Vagina (tissue), 2 donors: Measurements from ENCODE around the gene ST8SIA5. TPM values are rescaled to one million over a fixed set of nuclear protein-coding genes. Genes with fewer than 3 reads are reported as not detected.

Experiments used
- DNase-seq, 2 donors: peaks; one replicate each; pipeline ENCODE4 v3.0.0-alpha.2; 2017; ENCODE audit errors: extremely low spot score in 2 of 2
- H3K27ac ChIP-seq: fragments of 200-600 bp; sonication (generic); one replicate; pipeline ENCODE4 v1.5.1; 2019
- H3K27me3 ChIP-seq: fragments of 200-600 bp; sonication (generic); one replicate; pipeline ENCODE4 v1.5.1; 2019
- H3K36me3 ChIP-seq, 2 donors: fragments of 200-600 bp; sonication (generic); one replicate each; pipeline ENCODE4 v1.5.1; 2017 to 2019
- H3K4me1 ChIP-seq: fragments of 200-600 bp; sonication (generic); one replicate; pipeline ENCODE4 v1.5.1; 2019
- H3K4me3 ChIP-seq, 2 donors: fragments of 200-600 bp; sonication (generic); 1 replicate in 1 of 2; 2 replicates in 1 of 2; pipeline ENCODE4 v1.5.1; 2016 to 2019
- H3K9me3 ChIP-seq: fragments of 200-600 bp; sonication (generic); one replicate; pipeline ENCODE4 v1.5.1; 2019
- POLR2A ChIP-seq, 2 donors: fragments of 450-650 bp; IDR thresholded peaks; one replicate each; pipeline ENCODE4 v1.6.1; 2017; ENCODE audit warnings: antibody characterized with exemption in 2 of 2, mild to moderate bottlenecking in 2 of 2, moderate library complexity in 2 of 2
- POLR2AphosphoS5 ChIP-seq, 2 donors: sonication (generic); formaldehyde crosslinking; IDR thresholded peaks; one replicate each; pipeline ENCODE4 v1.9.0; 2017; ENCODE audit warnings: antibody characterized with exemption in 2 of 2, mild to moderate bottlenecking in 2 of 2, low read depth in 1 of 2; ENCODE audit not compliant: insufficient read depth in 1 of 2
- intact Hi-C: fragments of 100-400 bp; cut with DNase I; formaldehyde crosslinking; loops from one replicate; pipeline ENCODE4 v1.15.1; 2023
- total RNA-seq: library from RNA; depleted of rRNA; stranded (reverse); fragments of >200 nt; gene quantifications from one replicate; pipeline ENCODE4 v1.2.3, GENCODE V29; 2016
- TF ChIP-seq, protein P1 (sequence below), 3 experiments: fragments of 450-650 bp in 2 of 3; fragments of 200-600 bp in 1 of 3; sonication (generic) in 1 of 3; IDR thresholded peaks; one replicate each; pipeline ENCODE4 v1.5.1; 2017 to 2019; ENCODE audit warnings: antibody characterized with exemption in 3 of 3, mild to moderate bottlenecking in 2 of 3, moderate library complexity in 2 of 3

Gene ST8SIA5
- total RNA-seq, 1 donor from 2014 or later: not detected

DNA sequence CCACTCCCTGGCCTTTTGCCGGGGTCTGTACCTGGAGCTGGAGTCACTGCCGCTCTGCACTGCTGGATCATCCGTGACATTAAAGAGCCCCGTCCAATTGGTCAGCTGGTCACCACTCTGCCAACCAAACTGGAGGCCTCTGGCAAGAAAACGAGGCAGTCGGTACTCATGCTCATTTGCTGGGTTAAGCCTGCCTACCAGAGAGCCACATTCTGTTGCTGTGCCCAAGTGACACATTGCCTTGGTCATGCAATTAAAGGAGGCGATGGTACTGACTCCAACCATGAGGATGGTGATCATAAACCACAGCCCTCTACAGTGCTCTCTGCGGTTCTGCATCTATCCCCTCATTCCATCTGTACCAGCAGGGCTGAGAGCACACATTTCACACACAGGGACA is 35.5 kb downstream of the ST8SIA5 start:
- intact Hi-C loops: no loop called here
- Histone ChIP-seq H3K4me1 (peaks cover 8% of the 10 kb centered on the region), H3K27me3 (no peaks in the 10 kb centered on the region), H3K4me3 (no peak overlapping the region), H3K9me3 (no peaks in the 10 kb centered on the region), H3K27ac (no peak overlapping the region), H3K36me3 (no peaks in the 10 kb centered on the region)
- TF ChIP-seq POLR2AphosphoS5 (IDR thresholded peaks at IDR 0.05; ENCODE audit: insufficient read depth in 1 of 2, low read depth in 1 of 2): no peak
- TF ChIP-seq, protein P1, sequence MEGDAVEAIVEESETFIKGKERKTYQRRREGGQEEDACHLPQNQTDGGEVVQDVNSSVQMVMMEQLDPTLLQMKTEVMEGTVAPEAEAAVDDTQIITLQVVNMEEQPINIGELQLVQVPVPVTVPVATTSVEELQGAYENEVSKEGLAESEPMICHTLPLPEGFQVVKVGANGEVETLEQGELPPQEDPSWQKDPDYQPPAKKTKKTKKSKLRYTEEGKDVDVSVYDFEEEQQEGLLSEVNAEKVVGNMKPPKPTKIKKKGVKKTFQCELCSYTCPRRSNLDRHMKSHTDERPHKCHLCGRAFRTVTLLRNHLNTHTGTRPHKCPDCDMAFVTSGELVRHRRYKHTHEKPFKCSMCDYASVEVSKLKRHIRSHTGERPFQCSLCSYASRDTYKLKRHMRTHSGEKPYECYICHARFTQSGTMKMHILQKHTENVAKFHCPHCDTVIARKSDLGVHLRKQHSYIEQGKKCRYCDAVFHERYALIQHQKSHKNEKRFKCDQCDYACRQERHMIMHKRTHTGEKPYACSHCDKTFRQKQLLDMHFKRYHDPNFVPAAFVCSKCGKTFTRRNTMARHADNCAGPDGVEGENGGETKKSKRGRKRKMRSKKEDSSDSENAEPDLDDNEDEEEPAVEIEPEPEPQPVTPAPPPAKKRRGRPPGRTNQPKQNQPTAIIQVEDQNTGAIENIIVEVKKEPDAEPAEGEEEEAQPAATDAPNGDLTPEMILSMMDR (IDR thresholded peaks at IDR 0.05): no peak
- no peak for TF ChIP-seq POLR2A (IDR thresholded peaks at IDR 0.05)
- no peak for DNase-seq

DNA sequence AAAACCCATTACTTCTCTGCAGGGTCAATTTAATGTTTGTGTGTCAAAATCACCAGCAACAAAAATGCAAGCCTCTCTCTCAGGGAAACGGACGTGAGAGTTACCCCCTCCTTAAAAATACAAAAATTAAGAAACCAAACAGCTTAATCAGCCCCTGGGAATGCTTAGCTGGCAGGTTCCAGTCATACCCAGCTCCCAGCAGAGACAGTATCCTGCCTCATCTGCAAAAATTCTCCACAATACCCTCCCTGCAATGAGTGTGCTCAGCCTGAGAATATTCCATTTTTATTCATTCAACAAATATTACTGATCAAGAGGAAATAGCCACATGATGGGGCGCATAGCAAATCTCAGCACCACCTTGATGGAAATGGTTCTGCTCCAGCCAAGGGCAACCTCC is 36.3 kb downstream of the ST8SIA5 start:
- no peak overlapping the region for H3K27ac ChIP-seq
- no peaks in the 10 kb centered on the region for H3K27me3 ChIP-seq
- intact Hi-C loops: no loop called here
- DNase-seq: no peak
- TF ChIP-seq POLR2AphosphoS5 (IDR thresholded peaks at IDR 0.05; ENCODE audit: insufficient read depth in 1 of 2, low read depth in 1 of 2) (no peak), POLR2A (IDR thresholded peaks at IDR 0.05) (no peak)
- TF ChIP-seq, protein P1 (IDR thresholded peaks at IDR 0.05): no peak
- peaks cover 8% of the 10 kb centered on the region for H3K4me1 ChIP-seq
- no peak overlapping the region for H3K4me3 ChIP-seq
- H3K9me3 ChIP-seq: no peaks in the 10 kb centered on the region
- H3K36me3 ChIP-seq: no peaks in the 10 kb centered on the region

DNA sequence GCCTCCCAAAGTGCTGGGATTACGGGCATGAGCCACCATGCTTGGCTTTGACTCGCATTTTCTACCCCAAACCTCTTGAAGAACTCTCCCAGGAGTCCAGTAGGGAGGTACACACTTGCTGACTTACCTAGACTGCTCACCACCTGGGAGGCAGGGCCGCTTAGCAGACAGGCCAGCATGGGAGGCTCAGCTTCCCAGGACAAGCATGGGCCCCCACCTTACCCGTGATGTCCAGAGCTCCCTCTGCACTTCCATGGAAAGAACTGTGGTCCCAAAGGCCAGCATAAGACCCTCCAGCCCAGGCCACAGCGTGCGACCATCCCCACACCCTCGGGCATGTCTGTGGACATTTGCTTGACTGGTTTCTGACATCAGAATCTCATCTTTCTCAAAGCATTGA is 36.8 kb downstream of the ST8SIA5 start:
- intact Hi-C loops: no loop called here
- Histone ChIP-seq H3K27ac (no peak overlapping the region), H3K4me3 (no peak overlapping the region)

DNA sequence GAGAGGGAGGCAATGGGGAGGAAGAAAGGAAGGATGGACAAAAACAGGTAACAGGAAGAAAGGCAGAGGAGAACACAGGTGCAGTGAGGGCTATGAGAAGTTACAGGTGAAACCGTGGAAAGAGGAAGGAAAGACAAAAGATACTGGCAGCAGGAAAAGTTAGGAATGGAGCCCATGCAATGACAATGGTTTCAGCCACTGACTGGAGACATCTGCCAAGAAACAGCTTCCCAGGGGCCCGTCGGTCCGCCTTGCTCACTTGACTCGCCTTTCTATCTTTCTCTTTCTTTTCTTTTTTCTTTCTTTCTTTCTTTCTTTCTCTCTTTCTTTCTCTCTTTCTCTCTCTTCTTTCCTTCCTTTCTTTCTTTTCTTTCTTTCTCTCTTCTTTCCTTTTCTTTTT is 37.5 kb downstream of the ST8SIA5 start:
- no peak for DNase-seq
- intact Hi-C loops: no loop called here
- TF ChIP-seq, protein P1 (IDR thresholded peaks at IDR 0.05): no peak
- TF ChIP-seq POLR2A (IDR thresholded peaks at IDR 0.05) (no peak), POLR2AphosphoS5 (IDR thresholded peaks at IDR 0.05; ENCODE audit: insufficient read depth in 1 of 2, low read depth in 1 of 2) (no peak)
- Histone ChIP-seq H3K9me3 (no peaks in the 10 kb centered on the region), H3K36me3 (no peaks in the 10 kb centered on the region), H3K4me1 (peaks cover 8% of the 10 kb centered on the region), H3K4me3 (no peak overlapping the region), H3K27me3 (no peaks in the 10 kb centered on the region), H3K27ac (no peak overlapping the region)

More for the DNA sequence above, 36.8 kb downstream of the ST8SIA5 start:
- no peak for DNase-seq
- Histone ChIP-seq H3K27me3 (no peaks in the 10 kb centered on the region), H3K4me1 (peaks cover 8% of the 10 kb centered on the region), H3K36me3 (no peaks in the 10 kb centered on the region), H3K9me3 (no peaks in the 10 kb centered on the region)
- TF ChIP-seq POLR2A (IDR thresholded peaks at IDR 0.05) (no peak), POLR2AphosphoS5 (IDR thresholded peaks at IDR 0.05; ENCODE audit: insufficient read depth in 1 of 2, low read depth in 1 of 2) (no peak)
- TF ChIP-seq, protein P1 (IDR thresholded peaks at IDR 0.05): no peak

DNA sequence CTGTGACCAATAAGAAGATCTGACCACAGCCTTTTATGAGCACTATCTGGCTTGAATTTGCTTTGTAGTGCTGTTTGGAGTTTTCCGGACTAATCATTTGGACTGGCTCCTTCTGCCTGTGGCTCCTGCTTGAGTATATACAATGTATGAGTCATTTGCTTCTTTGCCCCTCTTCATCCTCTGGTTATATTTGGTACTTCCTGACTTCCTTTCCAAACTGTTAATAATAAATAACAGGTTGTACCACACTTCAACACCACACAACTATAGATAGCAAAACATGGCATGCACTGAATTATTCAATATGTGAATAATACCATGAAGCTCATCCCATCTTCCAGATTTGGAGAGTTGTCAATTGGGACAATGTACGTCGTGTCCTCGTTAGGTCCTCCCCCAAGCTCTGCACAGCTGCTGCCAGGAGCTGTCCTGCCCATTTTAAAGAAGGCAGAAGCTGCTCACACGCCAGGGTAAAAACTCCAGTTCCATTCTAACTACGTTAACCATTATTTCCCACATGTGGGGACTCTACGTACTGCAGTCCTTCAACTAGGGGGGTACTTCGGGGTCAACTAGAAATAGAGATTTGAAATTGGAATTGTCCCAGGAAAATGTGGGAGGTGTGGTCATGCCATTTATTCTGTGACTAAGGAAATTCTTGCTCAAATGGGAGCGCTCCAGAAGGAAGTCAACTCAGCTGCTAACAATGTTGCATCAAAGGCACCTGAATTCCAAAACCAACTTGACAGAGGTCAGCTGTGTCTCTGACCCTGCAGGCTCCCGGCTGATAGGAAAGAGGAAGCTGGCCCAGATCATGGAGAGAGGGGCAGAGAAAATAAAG is 38.1 kb downstream of the ST8SIA5 start:
- DNase-seq: no peak
- Histone ChIP-seq H3K4me1 (peaks cover 8% of the 10 kb centered on the region), H3K4me3 (no peak overlapping the region), H3K27me3 (no peaks in the 10 kb centered on the region), H3K27ac (no peak overlapping the region), H3K9me3 (no peaks in the 10 kb centered on the region), H3K36me3 (no peaks in the 10 kb centered on the region)
- TF ChIP-seq POLR2A (IDR thresholded peaks at IDR 0.05) (no peak), POLR2AphosphoS5 (IDR thresholded peaks at IDR 0.05; ENCODE audit: insufficient read depth in 1 of 2, low read depth in 1 of 2) (no peak)
- TF ChIP-seq, protein P1 (IDR thresholded peaks at IDR 0.05): no peak
- intact Hi-C loops: no loop called here
